H1 (cell line): ENCODE measurements around the gene DGUOK. TPM values are rescaled to one million over a fixed set of nuclear protein-coding genes. Genes with fewer than 3 reads are reported as not detected.

Experiments
- GTF2F1 ChIP-seq: IDR thresholded peaks from 2 replicates; pipeline ENCODE4 v1.6.1; 2012; ENCODE audit warnings: low read depth, low read length, improper control_type of control experiment, borderline replicate concordance
- JUN ChIP-seq: IDR thresholded peaks from 2 replicates; pipeline ENCODE4 v1.6.1; 2011; ENCODE audit warnings: low read depth, mild to moderate bottlenecking, improper control_type of control experiment, low read length
- KDM1A ChIP-seq: fragments of 200-600, 300-600 bp; sonication (generic); IDR thresholded peaks from 2 replicates; pipeline ENCODE4 v1.7.1; 2016; ENCODE audit warnings: mild to moderate bottlenecking, low read length, borderline replicate concordance
- RNF2 ChIP-seq: fragments of 200-900, 300-1000 bp; sonication (generic); IDR thresholded peaks from 2 replicates; pipeline ENCODE4 v1.7.1; 2016; ENCODE audit warnings: borderline replicate concordance, low read depth, mild to moderate bottlenecking, antibody characterized with exemption, low read length; ENCODE audit not compliant: poor library complexity, severe bottlenecking; ENCODE audit errors: missing control alignments
- SRF ChIP-seq: IDR thresholded peaks from 2 replicates; pipeline ENCODE4 v1.6.1; 2011; ENCODE audit warnings: mild to moderate bottlenecking, low read depth, low read length, moderate library complexity
- TCF12 ChIP-seq: IDR thresholded peaks from 2 replicates; pipeline ENCODE4 v1.6.1; 2011; ENCODE audit warnings: low read depth, mild to moderate bottlenecking, low read length
- TEAD4 ChIP-seq: IDR thresholded peaks from 2 replicates; pipeline ENCODE4 v1.6.1; 2012; ENCODE audit warnings: low read depth, low read length, inconsistent platforms, mixed read lengths
- USF2 ChIP-seq: IDR thresholded peaks from 2 replicates; pipeline ENCODE4 v1.6.1; 2011; ENCODE audit warnings: low read length, improper control_type of control experiment
- ZNF274 ChIP-seq: IDR thresholded peaks from 2 replicates; pipeline ENCODE4 v1.7.0; 2012; ENCODE audit warnings: low read length, borderline replicate concordance; ENCODE audit errors: extremely low read depth
- polyA plus RNA-seq, 7 experiments: library from polyadenylated mRNA; depleted of rRNA in 3 of 7; stranded (reverse) in 5 of 7; unstranded in 2 of 7; fragments of >200 nt in 5 of 7; fragments of 200-250 nt in 2 of 7; gene quantifications; 1 replicate in 5 of 7; 2 replicates in 1 of 7; 4 replicates in 1 of 7; pipeline versions ENCODE4 v1.2.1 to v1.2.3, GENCODE V29; 2011 to 2013; ENCODE audit warnings: missing spikeins in 2 of 7, mixed read lengths in 2 of 7
- total RNA-seq: library from RNA; stranded (reverse); fragmentation: NEBNext Ultra II Directional; extraction: Animal tissue kit (Norgen Biotek cat#: 25700); gene quantifications from 2 replicates; pipeline ENCODE4 v1.2.1, GENCODE V29; 2021
- TF ChIP-seq, protein P1 (sequence below): fragments of 300-600 bp; sonication (generic); IDR thresholded peaks from 2 replicates; pipeline ENCODE4 v1.7.1; 2012; ENCODE audit warnings: low read length, moderate library complexity, mild to moderate bottlenecking, inconsistent platforms; ENCODE audit not compliant: insufficient replicate concordance

The DGUOK gene
- total and polyA plus RNA-seq, 2 of the 8 experiments (the other 6 are each of a cell fraction or from before 2014, with no cell fraction given), result 110 to 168 TPM

- TF ChIP-seq, protein P1, sequence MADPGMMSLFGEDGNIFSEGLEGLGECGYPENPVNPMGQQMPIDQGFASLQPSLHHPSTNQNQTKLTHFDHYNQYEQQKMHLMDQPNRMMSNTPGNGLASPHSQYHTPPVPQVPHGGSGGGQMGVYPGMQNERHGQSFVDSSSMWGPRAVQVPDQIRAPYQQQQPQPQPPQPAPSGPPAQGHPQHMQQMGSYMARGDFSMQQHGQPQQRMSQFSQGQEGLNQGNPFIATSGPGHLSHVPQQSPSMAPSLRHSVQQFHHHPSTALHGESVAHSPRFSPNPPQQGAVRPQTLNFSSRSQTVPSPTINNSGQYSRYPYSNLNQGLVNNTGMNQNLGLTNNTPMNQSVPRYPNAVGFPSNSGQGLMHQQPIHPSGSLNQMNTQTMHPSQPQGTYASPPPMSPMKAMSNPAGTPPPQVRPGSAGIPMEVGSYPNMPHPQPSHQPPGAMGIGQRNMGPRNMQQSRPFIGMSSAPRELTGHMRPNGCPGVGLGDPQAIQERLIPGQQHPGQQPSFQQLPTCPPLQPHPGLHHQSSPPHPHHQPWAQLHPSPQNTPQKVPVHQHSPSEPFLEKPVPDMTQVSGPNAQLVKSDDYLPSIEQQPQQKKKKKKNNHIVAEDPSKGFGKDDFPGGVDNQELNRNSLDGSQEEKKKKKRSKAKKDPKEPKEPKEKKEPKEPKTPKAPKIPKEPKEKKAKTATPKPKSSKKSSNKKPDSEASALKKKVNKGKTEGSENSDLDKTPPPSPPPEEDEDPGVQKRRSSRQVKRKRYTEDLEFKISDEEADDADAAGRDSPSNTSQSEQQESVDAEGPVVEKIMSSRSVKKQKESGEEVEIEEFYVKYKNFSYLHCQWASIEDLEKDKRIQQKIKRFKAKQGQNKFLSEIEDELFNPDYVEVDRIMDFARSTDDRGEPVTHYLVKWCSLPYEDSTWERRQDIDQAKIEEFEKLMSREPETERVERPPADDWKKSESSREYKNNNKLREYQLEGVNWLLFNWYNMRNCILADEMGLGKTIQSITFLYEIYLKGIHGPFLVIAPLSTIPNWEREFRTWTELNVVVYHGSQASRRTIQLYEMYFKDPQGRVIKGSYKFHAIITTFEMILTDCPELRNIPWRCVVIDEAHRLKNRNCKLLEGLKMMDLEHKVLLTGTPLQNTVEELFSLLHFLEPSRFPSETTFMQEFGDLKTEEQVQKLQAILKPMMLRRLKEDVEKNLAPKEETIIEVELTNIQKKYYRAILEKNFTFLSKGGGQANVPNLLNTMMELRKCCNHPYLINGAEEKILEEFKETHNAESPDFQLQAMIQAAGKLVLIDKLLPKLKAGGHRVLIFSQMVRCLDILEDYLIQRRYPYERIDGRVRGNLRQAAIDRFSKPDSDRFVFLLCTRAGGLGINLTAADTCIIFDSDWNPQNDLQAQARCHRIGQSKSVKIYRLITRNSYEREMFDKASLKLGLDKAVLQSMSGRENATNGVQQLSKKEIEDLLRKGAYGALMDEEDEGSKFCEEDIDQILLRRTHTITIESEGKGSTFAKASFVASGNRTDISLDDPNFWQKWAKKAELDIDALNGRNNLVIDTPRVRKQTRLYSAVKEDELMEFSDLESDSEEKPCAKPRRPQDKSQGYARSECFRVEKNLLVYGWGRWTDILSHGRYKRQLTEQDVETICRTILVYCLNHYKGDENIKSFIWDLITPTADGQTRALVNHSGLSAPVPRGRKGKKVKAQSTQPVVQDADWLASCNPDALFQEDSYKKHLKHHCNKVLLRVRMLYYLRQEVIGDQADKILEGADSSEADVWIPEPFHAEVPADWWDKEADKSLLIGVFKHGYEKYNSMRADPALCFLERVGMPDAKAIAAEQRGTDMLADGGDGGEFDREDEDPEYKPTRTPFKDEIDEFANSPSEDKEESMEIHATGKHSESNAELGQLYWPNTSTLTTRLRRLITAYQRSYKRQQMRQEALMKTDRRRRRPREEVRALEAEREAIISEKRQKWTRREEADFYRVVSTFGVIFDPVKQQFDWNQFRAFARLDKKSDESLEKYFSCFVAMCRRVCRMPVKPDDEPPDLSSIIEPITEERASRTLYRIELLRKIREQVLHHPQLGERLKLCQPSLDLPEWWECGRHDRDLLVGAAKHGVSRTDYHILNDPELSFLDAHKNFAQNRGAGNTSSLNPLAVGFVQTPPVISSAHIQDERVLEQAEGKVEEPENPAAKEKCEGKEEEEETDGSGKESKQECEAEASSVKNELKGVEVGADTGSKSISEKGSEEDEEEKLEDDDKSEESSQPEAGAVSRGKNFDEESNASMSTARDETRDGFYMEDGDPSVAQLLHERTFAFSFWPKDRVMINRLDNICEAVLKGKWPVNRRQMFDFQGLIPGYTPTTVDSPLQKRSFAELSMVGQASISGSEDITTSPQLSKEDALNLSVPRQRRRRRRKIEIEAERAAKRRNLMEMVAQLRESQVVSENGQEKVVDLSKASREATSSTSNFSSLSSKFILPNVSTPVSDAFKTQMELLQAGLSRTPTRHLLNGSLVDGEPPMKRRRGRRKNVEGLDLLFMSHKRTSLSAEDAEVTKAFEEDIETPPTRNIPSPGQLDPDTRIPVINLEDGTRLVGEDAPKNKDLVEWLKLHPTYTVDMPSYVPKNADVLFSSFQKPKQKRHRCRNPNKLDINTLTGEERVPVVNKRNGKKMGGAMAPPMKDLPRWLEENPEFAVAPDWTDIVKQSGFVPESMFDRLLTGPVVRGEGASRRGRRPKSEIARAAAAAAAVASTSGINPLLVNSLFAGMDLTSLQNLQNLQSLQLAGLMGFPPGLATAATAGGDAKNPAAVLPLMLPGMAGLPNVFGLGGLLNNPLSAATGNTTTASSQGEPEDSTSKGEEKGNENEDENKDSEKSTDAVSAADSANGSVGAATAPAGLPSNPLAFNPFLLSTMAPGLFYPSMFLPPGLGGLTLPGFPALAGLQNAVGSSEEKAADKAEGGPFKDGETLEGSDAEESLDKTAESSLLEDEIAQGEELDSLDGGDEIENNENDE, result no peak
- TF ChIP-seq SRF (no peak), USF2 (no peak), GTF2F1 (no peak), TCF12 (no peak), KDM1A (no peak), RNF2 (no peak), TEAD4 (no peak), ZNF274 (no peak), JUN (no peak)
Observed at GRCh38 chr2:74006459-74006858, 79.8 kb downstream of the DGUOK start (continued).
